ENCODE results near the gene NAT8L.

GRCh38 chr4:2071252-2071911, 12.3 kb downstream of the NAT8L start:
- no peak for TF ChIP-seq CTCF (IDR thresholded peaks at IDR 0.05; ENCODE audit: insufficient read depth, low read length, poor library complexity, severe bottlenecking)
- TF ChIP-seq EZH2phosphoT487 (conservative IDR thresholded peaks at IDR 0.05; ENCODE audit: low read length) = no peak

Data from SU-DHL-6 (cell line).